Karpas-422 (cell line): ENCODE measurements around the gene KRT37. TPM values are rescaled to one million over a fixed set of nuclear protein-coding genes. Genes with fewer than 3 reads are reported as not detected.

Source experiments
- DNase-seq: peaks from one replicate; pipeline ENCODE4 v3.0.0-alpha.2; 2015
- H2AFZ ChIP-seq: fragments of 200-600 bp; sonication (generic); 2 replicates; pipeline ENCODE4 v1.6.1; 2014; ENCODE audit warnings: antibody characterized with exemption, low read length, mixed read lengths
- H3K27ac ChIP-seq: fragments of 200-600 bp; sonication (generic); 2 replicates; pipeline ENCODE4 v1.5.1; 2014; ENCODE audit warnings: mild to moderate bottlenecking, low read length, moderate library complexity
- H3K27me3 ChIP-seq: fragments of 200-600 bp; sonication (generic); 2 replicates; pipeline ENCODE4 v1.6.1; 2014; ENCODE audit warnings: low read length, mixed read lengths
- H3K36me3 ChIP-seq: fragments of 200-600 bp; sonication (generic); 2 replicates; pipeline ENCODE4 v1.6.1; 2014; ENCODE audit warnings: low read length, mixed read lengths; ENCODE audit not compliant: insufficient read depth
- H3K4me1 ChIP-seq: fragments of 200-600 bp; sonication (generic); 2 replicates; pipeline ENCODE4 v1.6.1; 2014; ENCODE audit warnings: mild to moderate bottlenecking, low read length, mixed read lengths
- H3K4me2 ChIP-seq: fragments of 200-600 bp; sonication (generic); 2 replicates; pipeline ENCODE4 v1.6.1; 2014; ENCODE audit warnings: low read length, low read depth, mild to moderate bottlenecking; ENCODE audit not compliant: poor library complexity, severe bottlenecking
- H3K4me3 ChIP-seq: fragments of 200-600 bp; sonication (generic); 2 replicates; pipeline ENCODE4 v1.5.1; 2014; ENCODE audit warnings: mild to moderate bottlenecking, antibody characterized with exemption, low read length, mixed read lengths
- H3K79me2 ChIP-seq: fragments of 200-600 bp; sonication (generic); 2 replicates; pipeline ENCODE4 v1.6.1; 2014; ENCODE audit warnings: mild to moderate bottlenecking, low read length, mixed read lengths
- H3K9ac ChIP-seq: fragments of 200-600 bp; sonication (generic); 2 replicates; pipeline ENCODE4 v1.6.0; 2014; ENCODE audit warnings: low read length
- H3K9me2 ChIP-seq: fragments of 200-600 bp; sonication (generic), shearing (Covaris generic); replicated peaks from 2 replicates; pipeline ENCODE4 v1.6.0; 2014; ENCODE audit warnings: mild to moderate bottlenecking, low read length, moderate library complexity; ENCODE audit not compliant: insufficient read depth
- H3K9me3 ChIP-seq: fragments of 300-700, 200-600 bp; sonication (generic); 2 replicates; pipeline ENCODE4 v1.6.1; 2014; ENCODE audit warnings: low read length, mixed read lengths
- H4K20me1 ChIP-seq: fragments of 200-600 bp; sonication (generic); 2 replicates; pipeline ENCODE4 v1.6.1; 2014; ENCODE audit warnings: mild to moderate bottlenecking, antibody characterized with exemption, low read length, low read depth; ENCODE audit not compliant: insufficient read depth
- total RNA-seq: library from RNA; depleted of rRNA; stranded (reverse); fragments of >200 nt; shearing (Covaris generic); gene quantifications from 2 replicates; pipeline ENCODE4 v1.2.3, GENCODE V29; 2014; ENCODE audit warnings: low replicate concordance

Gene KRT37
- total RNA-seq, 1 experiment from 2014 or later = not detected

- Histone ChIP-seq H4K20me1 (no peaks in the 10 kb centered on the region), H3K9me2 (no peaks in the 10 kb centered on the region), H3K4me3 (no peak overlapping the region), H3K4me1 (no peaks in the 10 kb centered on the region), H3K9ac (no peak overlapping the region), H3K27me3 (no peaks in the 10 kb centered on the region), H3K27ac (no peak overlapping the region), H3K79me2 (no peaks in the 10 kb centered on the region), H3K36me3 (no peaks in the 10 kb centered on the region), H3K4me2 (no peak overlapping the region), H3K9me3 (no peaks in the 10 kb centered on the region), H2AFZ (no peak overlapping the region)
- no peak for DNase-seq
These were observed 6.1 kb downstream of the KRT37 start for GRCh38 chr17:41418116-41418860.

- Histone ChIP-seq H3K36me3 (no peaks in the 10 kb centered on the region), H2AFZ (no peak overlapping the region), H3K4me1 (no peaks in the 10 kb centered on the region), H3K4me2 (no peak overlapping the region), H4K20me1 (no peaks in the 10 kb centered on the region), H3K4me3 (no peak overlapping the region), H3K9me2 (no peaks in the 10 kb centered on the region), H3K9me3 (no peaks in the 10 kb centered on the region), H3K27ac (no peak overlapping the region), H3K9ac (no peak overlapping the region), H3K79me2 (no peaks in the 10 kb centered on the region), H3K27me3 (no peaks in the 10 kb centered on the region)
- peak; percentile 53 for DNase-seq
These were observed 6.8 kb downstream of the KRT37 start for GRCh38 chr17:41417576-41418015.

GRCh38 chr17:41417127-41417526 is 7.3 kb downstream of the KRT37 start:
- H3K4me2 ChIP-seq = no peak overlapping the region

GRCh38 chr17:41416479-41416878 is 7.9 kb downstream of the KRT37 start:
- Histone ChIP-seq H3K9ac (no peak overlapping the region), H3K27ac (no peak overlapping the region), H3K79me2 (no peaks in the 10 kb centered on the region), H3K27me3 (no peaks in the 10 kb centered on the region), H4K20me1 (no peaks in the 10 kb centered on the region), H3K36me3 (no peaks in the 10 kb centered on the region), H3K4me1 (no peaks in the 10 kb centered on the region), H2AFZ (no peak overlapping the region), H3K4me3 (no peak overlapping the region), H3K9me3 (no peaks in the 10 kb centered on the region), H3K4me2 (no peak overlapping the region), H3K9me2 (no peaks in the 10 kb centered on the region)
- no peak for DNase-seq

More at GRCh38 chr17:41417127-41417526, 7.3 kb downstream of the KRT37 start:
- Histone ChIP-seq H3K27ac (no peak overlapping the region), H3K27me3 (no peaks in the 10 kb centered on the region), H3K9me2 (no peaks in the 10 kb centered on the region), H2AFZ (no peak overlapping the region), H3K4me1 (no peaks in the 10 kb centered on the region), H3K4me3 (no peak overlapping the region), H4K20me1 (no peaks in the 10 kb centered on the region), H3K36me3 (no peaks in the 10 kb centered on the region), H3K9ac (no peak overlapping the region), H3K9me3 (no peaks in the 10 kb centered on the region), H3K79me2 (no peaks in the 10 kb centered on the region)
- DNase-seq = no peak

GRCh38 chr17:41415833-41416335 is 8.5 kb downstream of the KRT37 start:
- Histone ChIP-seq H2AFZ (no peak overlapping the region), H3K27me3 (no peaks in the 10 kb centered on the region), H3K9ac (no peak overlapping the region), H3K4me3 (no peak overlapping the region), H3K79me2 (no peaks in the 10 kb centered on the region), H3K4me2 (no peak overlapping the region), H4K20me1 (no peaks in the 10 kb centered on the region), H3K9me2 (no peaks in the 10 kb centered on the region), H3K4me1 (no peaks in the 10 kb centered on the region), H3K9me3 (no peaks in the 10 kb centered on the region), H3K27ac (no peak overlapping the region), H3K36me3 (no peaks in the 10 kb centered on the region)
- no peak for DNase-seq

- no peak overlapping the region for H3K4me3 ChIP-seq
- H2AFZ ChIP-seq = no peak overlapping the region
- no peak overlapping the region for H3K9ac ChIP-seq
- H3K9me2 ChIP-seq = no peaks in the 10 kb centered on the region
- no peaks in the 10 kb centered on the region for H3K4me1 ChIP-seq
- no peaks in the 10 kb centered on the region for H4K20me1 ChIP-seq
- no peak overlapping the region for H3K27ac ChIP-seq
- no peaks in the 10 kb centered on the region for H3K36me3 ChIP-seq
- H3K27me3 ChIP-seq = no peaks in the 10 kb centered on the region
- H3K4me2 ChIP-seq = no peak overlapping the region
- no peaks in the 10 kb centered on the region for H3K79me2 ChIP-seq
- DNase-seq = no peak
- H3K9me3 ChIP-seq = no peaks in the 10 kb centered on the region
These were observed 9.0 kb downstream of the KRT37 start for GRCh38 chr17:41415411-41415810.

- no peaks in the 10 kb centered on the region for H4K20me1 ChIP-seq
- no peaks in the 10 kb centered on the region for H3K4me1 ChIP-seq
- no peak overlapping the region for H2AFZ ChIP-seq
- no peak overlapping the region for H3K27ac ChIP-seq
- H3K27me3 ChIP-seq = no peaks in the 10 kb centered on the region
- no peaks in the 10 kb centered on the region for H3K9me3 ChIP-seq
- no peaks in the 10 kb centered on the region for H3K9me2 ChIP-seq
- H3K9ac ChIP-seq = no peak overlapping the region
- H3K36me3 ChIP-seq = no peaks in the 10 kb centered on the region
- H3K4me2 ChIP-seq = no peak overlapping the region
- no peaks in the 10 kb centered on the region for H3K79me2 ChIP-seq
- no peak overlapping the region for H3K4me3 ChIP-seq
- no peak for DNase-seq
These were observed 10.4 kb downstream of the KRT37 start for GRCh38 chr17:41413982-41414381.

- H3K9me2 ChIP-seq = no peaks in the 10 kb centered on the region
These were observed 10.9 kb downstream of the KRT37 start for GRCh38 chr17:41413353-41413957.

More at GRCh38 chr17:41413353-41413957, 10.9 kb downstream of the KRT37 start:
- no peak for DNase-seq
- Histone ChIP-seq H3K27me3 (no peaks in the 10 kb centered on the region), H3K9ac (no peak overlapping the region), H3K4me1 (no peaks in the 10 kb centered on the region), H3K27ac (no peak overlapping the region), H3K4me2 (no peak overlapping the region), H3K9me3 (no peaks in the 10 kb centered on the region), H3K4me3 (no peak overlapping the region), H2AFZ (no peak overlapping the region), H3K36me3 (no peaks in the 10 kb centered on the region), H3K79me2 (no peaks in the 10 kb centered on the region), H4K20me1 (no peaks in the 10 kb centered on the region)
